ENCODE data around the gene NACC2.
A peak's percentile ranks its signal among the peaks of the same experiment; 100 is the strongest.

The NACC2 gene

DNA sequence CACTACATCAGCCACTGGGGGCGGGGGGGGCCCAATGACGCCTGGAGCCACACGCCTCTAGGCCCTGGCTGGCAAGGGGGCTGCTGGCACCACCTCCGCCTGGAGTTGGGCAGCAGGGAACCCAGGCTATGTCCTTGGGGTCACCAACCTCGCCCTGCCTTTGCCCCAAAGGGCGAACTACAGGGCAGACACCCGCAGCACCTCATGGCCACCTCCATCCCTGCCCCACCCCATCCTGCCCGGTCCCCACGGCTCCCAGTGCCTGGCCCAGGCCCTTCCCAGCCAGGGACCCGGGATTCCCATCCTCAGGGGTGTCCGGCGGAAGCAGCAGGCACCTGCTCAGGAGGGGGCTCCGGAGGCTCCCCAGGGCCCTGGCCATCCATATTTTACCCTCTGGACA, 37.0 kb downstream of the NACC2 start:
- DNase-seq (ENCODE audit: low spot score) = no peak

DNA sequence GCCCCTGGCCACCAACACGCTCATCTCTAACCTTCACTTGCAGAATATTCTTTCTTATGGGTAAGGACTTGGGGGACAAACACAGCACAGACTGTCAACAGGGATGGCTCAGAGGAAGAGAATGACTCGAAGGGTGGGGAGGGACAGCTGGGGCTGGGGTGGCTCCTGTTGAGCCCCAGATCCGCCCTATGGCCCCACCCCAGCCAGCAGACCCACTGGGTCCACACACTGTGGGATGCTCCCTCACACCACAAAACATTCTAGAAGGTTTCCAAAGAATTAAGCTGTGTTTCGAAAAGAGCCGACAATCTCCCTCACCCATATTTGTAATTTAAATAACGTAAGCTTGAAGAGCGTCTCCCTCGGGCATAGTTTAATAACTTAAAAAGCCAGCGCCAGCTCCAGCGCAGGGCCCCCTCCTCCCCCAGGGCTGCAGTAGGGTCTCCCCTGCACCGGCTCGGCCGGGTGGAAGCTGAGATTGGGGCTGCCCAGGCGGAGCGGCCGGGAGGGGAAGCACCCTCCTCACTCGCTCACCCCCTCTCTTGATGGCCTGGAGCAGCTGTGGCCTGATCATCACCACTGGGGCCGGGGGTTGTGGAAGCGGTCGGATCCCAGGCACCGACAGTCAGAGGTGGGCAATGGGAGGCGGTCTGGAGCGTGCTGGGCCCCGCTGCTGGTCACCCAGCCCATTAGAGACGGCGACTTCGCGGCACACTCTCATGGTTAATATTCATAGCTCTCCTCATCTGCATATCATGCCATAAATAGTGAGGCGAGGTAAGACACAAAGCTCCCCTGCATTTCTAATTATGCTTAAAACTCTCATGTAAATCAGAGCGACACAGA, 37.6 kb downstream of the NACC2 start:
- H3K27me3 ChIP-seq (ENCODE audit: control insufficient read depth in 3 of 3, insufficient read depth in 3 of 3, low read depth in 1 of 3, low read length in 3 of 3) = no peaks in the 10 kb centered on the region
- no peak for DNase-seq (ENCODE audit: low spot score)
- no CpG with 5 or more reads among the region's 30 CpGs for WGBS, 2 donors (ENCODE audit: extremely low coverage in 2 of 2, insufficient read length in 2 of 2, insufficient replicate concordance in 1 of 2)

More for the DNA sequence above, 37.0 kb downstream of the NACC2 start:
- H3K36me3 ChIP-seq (replicated peaks in 1 of 2; ENCODE audit: control insufficient read depth in 2 of 2, insufficient read depth in 2 of 2, low read length in 2 of 2) = no peaks in the 10 kb centered on the region
- H4K8ac ChIP-seq (ENCODE audit: low read depth, low read length) = no peak overlapping the region
- no peak overlapping the region for H2BK5ac ChIP-seq (ENCODE audit: low read length)
- no peak overlapping the region for H3K4me3 ChIP-seq (ENCODE audit: low read length in 2 of 2)
- H3K27ac ChIP-seq (replicated peaks; ENCODE audit: low read length) = no peak overlapping the region
- H2AK5ac ChIP-seq (ENCODE audit: low read depth, low read length) = peak overlapping the region; percentile 79
- no peaks in the 10 kb centered on the region for H3K9me3 ChIP-seq (replicated peaks in 1 of 2; ENCODE audit: control insufficient read depth in 2 of 2, insufficient read depth in 1 of 2, low read depth in 1 of 2, low read length in 2 of 2)
- H3K9ac ChIP-seq (ENCODE audit: low read depth, low read length, poor library complexity) = no peak overlapping the region
- H4K91ac ChIP-seq (ENCODE audit: low read depth, low read length, poor library complexity) = no peak overlapping the region
- H3K27me3 ChIP-seq (ENCODE audit: control insufficient read depth in 3 of 3, insufficient read depth in 3 of 3, low read depth in 1 of 3, low read length in 3 of 3) = no peaks in the 10 kb centered on the region
- no CpG with 5 or more reads among the region's 13 CpGs for WGBS, 2 donors (ENCODE audit: extremely low coverage in 2 of 2, insufficient read length in 2 of 2, insufficient replicate concordance in 1 of 2)
- H3K14ac ChIP-seq (ENCODE audit: low read length) = no peak overlapping the region
- no peak overlapping the region for H3K4me2 ChIP-seq (ENCODE audit: insufficient read depth, low read length, poor library complexity, severe bottlenecking)
- H3K79me1 ChIP-seq (ENCODE audit: low read depth, low read length) = peaks cover 3% of the 10 kb centered on the region
- H2BK120ac ChIP-seq (ENCODE audit: low read depth, low read length) = no peak overlapping the region
- H3K18ac ChIP-seq (ENCODE audit: low read length) = peak overlapping the region; percentile 58
- H3K4me1 ChIP-seq (ENCODE audit: control insufficient read depth in 2 of 2, insufficient read depth in 1 of 2, low read depth in 1 of 2, low read length in 2 of 2) = peaks cover 23 to 28% of the 10 kb centered on the region in 2 donors
- H2BK15ac ChIP-seq (ENCODE audit: low read length) = peak overlapping the region; percentile 27
- H2BK12ac ChIP-seq (ENCODE audit: low read length) = no peak overlapping the region
- H3K23ac ChIP-seq (ENCODE audit: low read depth, low read length, poor library complexity) = no peak overlapping the region
- peak overlapping the region; percentile 42 for H3K4ac ChIP-seq (ENCODE audit: low read length)
- no peak overlapping the region for H2AFZ ChIP-seq (ENCODE audit: low read length)

DNA sequence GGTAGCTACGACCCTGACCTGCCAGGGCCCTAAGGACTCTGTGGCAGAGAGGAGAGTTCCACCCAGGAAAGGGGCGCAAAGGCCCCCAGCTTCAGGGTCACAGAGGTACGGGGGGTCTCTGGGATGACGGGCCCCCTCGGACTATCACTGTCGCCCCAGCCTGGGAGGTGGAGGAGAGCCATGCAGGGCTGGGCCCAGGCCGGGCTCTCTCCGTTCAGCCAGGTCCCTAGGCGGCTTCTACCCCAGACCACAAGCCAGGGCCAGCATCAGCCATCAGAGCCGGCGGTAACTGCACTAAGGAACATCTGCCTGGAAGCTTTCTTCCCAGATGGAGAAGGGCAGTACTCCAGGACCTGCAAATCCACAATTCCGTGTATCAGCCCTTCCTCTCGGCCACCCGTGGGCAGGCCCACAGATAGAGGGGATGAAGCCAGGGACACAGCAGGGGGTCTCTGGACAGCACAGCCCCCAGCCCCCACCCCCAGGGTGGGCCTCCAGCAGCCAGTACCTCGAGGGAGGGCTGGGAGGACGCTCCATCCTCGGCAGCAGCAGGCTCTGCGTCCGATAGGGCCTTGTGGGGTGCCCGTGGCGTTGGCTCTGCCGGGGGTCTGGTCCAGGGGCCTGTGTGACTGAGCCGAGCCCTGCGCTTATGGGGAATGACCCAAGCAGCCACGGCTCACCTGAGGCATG, 38.4 kb downstream of the NACC2 start:
- no peak overlapping the region for H3K4me2 ChIP-seq (ENCODE audit: insufficient read depth, low read length, poor library complexity, severe bottlenecking)
- H2AK5ac ChIP-seq (ENCODE audit: low read depth, low read length) = peak overlapping the region; percentile 59
- DNase-seq (ENCODE audit: low spot score) = no peak
- no peak overlapping the region for H2BK12ac ChIP-seq (ENCODE audit: low read length)
- no peak overlapping the region for H3K27ac ChIP-seq (replicated peaks; ENCODE audit: low read length)
- H3K14ac ChIP-seq (ENCODE audit: low read length) = no peak overlapping the region
- peaks cover 8% of the 10 kb centered on the region for H3K79me1 ChIP-seq (ENCODE audit: low read depth, low read length)
- H2BK5ac ChIP-seq (ENCODE audit: low read length) = peak overlapping the region; percentile 48
- no peak overlapping the region for H3K4me3 ChIP-seq (ENCODE audit: low read length in 2 of 2)
- H4K8ac ChIP-seq (ENCODE audit: low read depth, low read length) = no peak overlapping the region
- no peaks in the 10 kb centered on the region for H3K36me3 ChIP-seq (replicated peaks in 1 of 2; ENCODE audit: control insufficient read depth in 2 of 2, insufficient read depth in 2 of 2, low read length in 2 of 2)
- peak overlapping the region; percentile 68 for H3K23ac ChIP-seq (ENCODE audit: low read depth, low read length, poor library complexity)
- peak overlapping the region; percentile 58 for H3K18ac ChIP-seq (ENCODE audit: low read length)
- no peak overlapping the region for H3K9ac ChIP-seq (ENCODE audit: low read depth, low read length, poor library complexity)
- H3K4me1 ChIP-seq (ENCODE audit: control insufficient read depth in 2 of 2, insufficient read depth in 1 of 2, low read depth in 1 of 2, low read length in 2 of 2) = peaks cover 34% of the 10 kb centered on the region in 2 donors
- H3K27me3 ChIP-seq (ENCODE audit: control insufficient read depth in 3 of 3, insufficient read depth in 3 of 3, low read depth in 1 of 3, low read length in 3 of 3) = no peaks in the 10 kb centered on the region
- no peaks in the 10 kb centered on the region for H3K9me3 ChIP-seq (replicated peaks in 1 of 2; ENCODE audit: control insufficient read depth in 2 of 2, insufficient read depth in 1 of 2, low read depth in 1 of 2, low read length in 2 of 2)
- no CpG with 5 or more reads among the region's 25 CpGs for WGBS, 2 donors (ENCODE audit: extremely low coverage in 2 of 2, insufficient read length in 2 of 2, insufficient replicate concordance in 1 of 2)
- H4K91ac ChIP-seq (ENCODE audit: low read depth, low read length, poor library complexity) = no peak overlapping the region
- H3K4ac ChIP-seq (ENCODE audit: low read length) = no peak overlapping the region
- no peak overlapping the region for H2BK120ac ChIP-seq (ENCODE audit: low read depth, low read length)
- H2BK15ac ChIP-seq (ENCODE audit: low read length) = peak overlapping the region; percentile 30
- no peak overlapping the region for H2AFZ ChIP-seq (ENCODE audit: low read length)

More for the DNA sequence above, 37.6 kb downstream of the NACC2 start:
- Histone ChIP-seq H2AFZ (ENCODE audit: low read length) (no peak overlapping the region), H3K23ac (ENCODE audit: low read depth, low read length, poor library complexity) (peak overlapping the region; percentile 68), H2BK120ac (ENCODE audit: low read depth, low read length) (no peak overlapping the region), H4K91ac (ENCODE audit: low read depth, low read length, poor library complexity) (no peak overlapping the region), H3K9me3 (replicated peaks in 1 of 2; ENCODE audit: control insufficient read depth in 2 of 2, insufficient read depth in 1 of 2, low read depth in 1 of 2, low read length in 2 of 2) (no peaks in the 10 kb centered on the region), H3K4me1 (ENCODE audit: control insufficient read depth in 2 of 2, insufficient read depth in 1 of 2, low read depth in 1 of 2, low read length in 2 of 2) (peaks cover 29 to 34% of the 10 kb centered on the region in 2 donors), H3K27ac (replicated peaks; ENCODE audit: low read length) (no peak overlapping the region), H4K8ac (ENCODE audit: low read depth, low read length) (no peak overlapping the region), H3K36me3 (replicated peaks in 1 of 2; ENCODE audit: control insufficient read depth in 2 of 2, insufficient read depth in 2 of 2, low read length in 2 of 2) (no peaks in the 10 kb centered on the region), H2AK5ac (ENCODE audit: low read depth, low read length) (peak overlapping the region; percentile 79), H3K4me2 (ENCODE audit: insufficient read depth, low read length, poor library complexity, severe bottlenecking) (no peak overlapping the region), H3K4ac (ENCODE audit: low read length) (no peak overlapping the region), H3K4me3 (ENCODE audit: low read length in 2 of 2) (no peak overlapping the region), H2BK12ac (ENCODE audit: low read length) (no peak overlapping the region), H2BK5ac (ENCODE audit: low read length) (no peak overlapping the region), H3K79me1 (ENCODE audit: low read depth, low read length) (peaks cover 6% of the 10 kb centered on the region), H3K14ac (ENCODE audit: low read length) (no peak overlapping the region), H3K9ac (ENCODE audit: low read depth, low read length, poor library complexity) (no peak overlapping the region), H3K18ac (ENCODE audit: low read length) (peak overlapping the region; percentile 15), H2BK15ac (ENCODE audit: low read length) (no peak overlapping the region)

All from neuronal stem cell (in vitro differentiated cells).